HG03139 (cell line): Measurements from ENCODE around the gene OLFM1.

Experiments used
- ATAC-seq: cut with Tn5 transposase; IDR thresholded peaks from one replicate; pipeline ENCODE4 v1.9.1; 2021; ENCODE audit not compliant: unreplicated experiment

The OLFM1 gene

DNA sequence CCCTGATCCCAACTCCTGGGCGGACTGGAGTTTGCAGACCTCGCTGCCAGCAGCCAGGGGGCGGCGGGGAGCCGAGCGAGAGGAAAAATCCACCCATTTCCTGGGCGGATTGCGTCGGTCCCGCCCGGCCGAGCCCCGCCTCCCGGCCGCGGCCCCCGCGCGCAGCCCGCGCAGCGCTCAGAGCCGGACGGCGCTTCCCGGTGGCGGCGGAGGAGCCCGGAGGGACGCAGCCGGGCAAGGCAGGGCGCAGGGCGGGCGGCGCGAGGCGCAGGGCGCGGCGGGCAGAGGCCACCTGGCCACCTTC lies at the start of gene OLFM1:
Gene OLFM1 (plus strand): TSS at position 180 of the 304 bp plus-strand sequence. CDS start 322 bp downstream, outside the sequence.
- no peak for ATAC-seq

DNA sequence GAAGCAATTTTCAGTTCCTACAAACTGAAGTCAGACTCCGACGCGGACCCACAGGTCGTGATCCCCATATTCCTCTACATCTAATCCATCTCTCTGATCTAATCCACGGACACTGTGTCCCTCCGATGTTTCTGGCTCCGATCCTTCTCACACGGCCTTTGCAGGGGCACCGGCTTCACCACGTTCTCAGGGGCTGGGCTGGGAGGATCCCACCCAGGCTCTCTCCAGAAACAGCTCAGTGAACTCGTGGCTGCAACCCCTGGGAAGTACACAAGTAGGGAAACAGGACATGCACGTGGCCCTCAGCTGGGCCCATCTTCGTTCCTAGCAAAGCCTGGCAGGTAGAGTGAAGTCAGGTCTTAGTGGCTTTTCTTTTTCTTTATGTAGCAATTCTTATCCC lies 49.1 kb upstream of the OLFM1 start:
- ATAC-seq, result no peak

DNA sequence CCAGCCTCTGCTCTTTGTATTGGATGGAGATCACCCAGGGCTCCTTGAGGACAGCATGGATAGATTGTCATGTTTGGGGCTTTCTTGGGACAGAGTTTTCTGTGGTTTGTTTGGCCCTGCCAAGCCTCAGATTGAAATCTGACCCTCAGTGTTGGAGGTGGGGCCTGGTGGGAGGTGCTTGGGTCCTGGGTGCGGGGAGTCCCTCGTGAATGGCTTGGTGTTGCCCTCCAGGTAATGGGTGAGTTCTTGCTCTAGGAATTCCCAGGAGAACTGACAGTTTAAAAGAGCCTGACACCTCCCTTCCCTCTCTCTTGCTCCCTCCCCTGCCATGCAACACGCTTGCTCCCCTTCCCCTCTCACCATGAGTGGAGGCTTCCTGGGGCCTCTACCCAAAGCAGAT lies 48.6 kb upstream of the OLFM1 start:
- no peak for ATAC-seq

DNA sequence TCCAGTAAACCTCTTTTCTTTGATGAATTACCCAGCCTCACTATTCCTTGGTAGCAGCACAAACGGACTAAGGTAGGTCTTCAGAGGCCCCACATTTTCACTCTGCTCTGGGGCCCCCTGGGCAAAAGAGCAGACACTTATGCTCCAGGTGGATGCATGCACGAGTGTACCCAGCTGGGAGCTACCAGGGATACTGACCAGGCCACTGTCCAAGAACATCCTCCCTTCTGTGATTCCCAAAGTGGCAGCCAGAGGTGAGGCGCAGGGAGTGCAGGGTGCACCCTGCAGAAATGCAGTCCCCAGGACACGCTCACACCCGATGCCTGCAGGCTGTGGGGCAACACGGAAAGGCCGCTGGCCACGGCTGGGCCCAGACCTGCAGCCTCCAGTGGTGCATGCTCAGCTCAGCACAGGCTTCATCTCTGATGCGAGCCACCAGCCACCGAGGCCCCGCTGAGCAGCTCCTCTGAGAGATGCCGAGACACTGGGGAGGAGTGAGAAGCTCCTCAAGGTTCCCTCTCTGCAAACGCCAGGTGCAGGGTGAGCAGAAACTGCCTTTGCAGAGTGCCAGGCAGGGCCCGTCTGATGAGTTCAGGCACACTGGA lies 48.1 kb upstream of the OLFM1 start:
- ATAC-seq, result no peak

DNA sequence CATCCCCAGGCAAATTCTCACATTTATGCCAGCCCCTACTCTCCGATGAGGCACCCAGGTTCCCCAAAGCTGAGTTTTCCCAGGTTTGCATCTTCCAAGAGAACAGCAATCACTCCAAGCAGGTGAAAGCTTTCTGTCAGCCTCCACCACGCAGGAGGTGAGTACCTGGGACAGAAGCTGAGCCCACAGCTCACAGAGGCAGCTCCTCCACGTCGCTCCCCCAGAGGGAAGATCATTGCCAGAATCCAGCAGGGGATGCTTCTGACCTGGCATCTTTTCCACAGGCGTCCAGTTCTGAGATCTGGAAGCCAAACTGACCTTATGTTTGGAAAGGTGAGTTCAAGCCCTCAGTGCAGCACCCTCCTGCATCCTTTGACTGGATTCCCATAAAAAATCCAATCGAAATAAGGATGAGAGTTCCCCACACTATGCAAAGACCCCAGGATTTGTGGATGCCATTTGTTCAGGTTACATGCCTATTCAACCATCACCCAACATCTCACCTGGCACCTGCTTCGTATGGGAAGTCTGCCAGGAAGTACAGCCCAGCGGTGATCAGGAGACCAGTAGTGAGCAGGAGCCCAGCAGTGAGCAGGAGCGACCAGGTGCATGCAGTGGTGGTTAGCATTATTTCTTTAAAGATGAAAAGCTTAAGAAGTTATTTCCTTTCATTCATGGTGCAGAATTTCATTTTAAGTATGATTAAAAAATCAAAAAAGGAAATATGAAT lies 47.4 kb upstream of the OLFM1 start:
- ATAC-seq, result no peak

DNA sequence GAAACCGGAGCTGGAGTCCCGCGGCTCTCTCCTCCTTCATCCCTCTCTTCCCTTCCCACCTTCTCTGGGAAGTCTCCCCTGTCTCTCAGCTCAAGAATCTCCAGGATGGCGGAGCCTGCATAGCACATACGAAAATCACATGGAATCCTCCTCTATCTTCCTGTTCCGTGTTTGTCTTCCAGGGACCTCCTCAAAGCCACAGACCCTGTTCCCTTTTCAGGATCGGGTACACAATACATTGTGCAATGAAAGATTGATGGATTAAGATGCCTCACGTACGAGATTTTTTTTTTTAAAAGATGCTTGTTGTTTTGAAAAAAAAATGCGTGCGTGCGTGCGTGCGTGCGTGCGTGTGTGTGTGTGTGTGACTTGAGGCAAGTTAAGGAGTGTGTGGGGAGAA lies 46.6 kb upstream of the OLFM1 start:
- no peak for ATAC-seq

DNA sequence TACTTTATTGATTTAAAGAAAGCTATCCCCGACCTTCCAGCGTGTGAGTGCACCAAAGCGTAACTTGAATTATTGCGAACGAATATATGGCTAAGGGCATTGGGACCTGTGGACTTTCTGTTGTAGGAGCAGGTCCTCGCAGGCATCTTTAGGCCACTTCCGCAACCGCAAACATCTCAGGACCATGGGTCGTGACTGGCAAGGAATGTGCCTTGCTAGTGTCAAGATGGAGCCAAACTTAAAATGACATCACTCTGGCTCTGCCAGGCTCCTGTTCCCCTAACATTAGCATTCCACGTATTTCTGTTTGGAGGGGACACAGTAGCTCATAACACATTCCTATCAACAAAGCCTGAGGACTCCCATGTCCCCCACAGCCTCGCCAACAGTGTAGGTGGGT lies 44.1 kb upstream of the OLFM1 start:
- no peak for ATAC-seq

DNA sequence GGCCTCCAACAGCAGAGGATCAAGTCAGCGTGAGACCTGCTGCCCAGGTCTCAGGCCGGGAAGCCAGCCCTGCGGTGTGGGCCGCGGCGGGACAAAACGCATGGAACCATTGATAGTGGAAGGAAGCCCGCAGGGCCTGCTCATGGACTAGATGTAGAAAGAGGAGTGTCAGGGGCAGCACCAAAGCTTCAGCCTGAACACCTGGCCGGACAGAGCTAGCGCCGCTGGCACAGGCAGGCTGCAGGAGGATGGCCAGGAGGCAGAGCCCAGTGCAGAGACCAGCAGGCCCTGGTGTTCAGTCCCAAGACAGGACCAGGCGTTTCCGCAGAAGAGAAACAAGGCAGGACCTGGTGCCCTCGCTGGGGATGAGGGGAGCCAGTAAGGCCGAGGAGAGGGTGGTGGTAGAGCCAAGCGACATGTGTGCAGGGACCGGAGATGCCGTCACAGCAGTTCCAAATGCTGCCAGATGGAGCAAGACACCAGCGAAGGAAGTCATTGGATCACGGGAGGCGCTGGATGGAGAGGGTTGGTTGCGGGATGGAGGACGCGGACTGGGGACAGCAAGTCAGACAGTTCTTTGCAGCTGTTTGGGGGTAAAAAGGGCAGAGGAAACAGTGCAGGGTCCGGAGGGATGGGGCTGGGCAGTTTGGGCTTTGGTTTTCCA lies 42.1 kb upstream of the OLFM1 start:
- no peak for ATAC-seq

DNA sequence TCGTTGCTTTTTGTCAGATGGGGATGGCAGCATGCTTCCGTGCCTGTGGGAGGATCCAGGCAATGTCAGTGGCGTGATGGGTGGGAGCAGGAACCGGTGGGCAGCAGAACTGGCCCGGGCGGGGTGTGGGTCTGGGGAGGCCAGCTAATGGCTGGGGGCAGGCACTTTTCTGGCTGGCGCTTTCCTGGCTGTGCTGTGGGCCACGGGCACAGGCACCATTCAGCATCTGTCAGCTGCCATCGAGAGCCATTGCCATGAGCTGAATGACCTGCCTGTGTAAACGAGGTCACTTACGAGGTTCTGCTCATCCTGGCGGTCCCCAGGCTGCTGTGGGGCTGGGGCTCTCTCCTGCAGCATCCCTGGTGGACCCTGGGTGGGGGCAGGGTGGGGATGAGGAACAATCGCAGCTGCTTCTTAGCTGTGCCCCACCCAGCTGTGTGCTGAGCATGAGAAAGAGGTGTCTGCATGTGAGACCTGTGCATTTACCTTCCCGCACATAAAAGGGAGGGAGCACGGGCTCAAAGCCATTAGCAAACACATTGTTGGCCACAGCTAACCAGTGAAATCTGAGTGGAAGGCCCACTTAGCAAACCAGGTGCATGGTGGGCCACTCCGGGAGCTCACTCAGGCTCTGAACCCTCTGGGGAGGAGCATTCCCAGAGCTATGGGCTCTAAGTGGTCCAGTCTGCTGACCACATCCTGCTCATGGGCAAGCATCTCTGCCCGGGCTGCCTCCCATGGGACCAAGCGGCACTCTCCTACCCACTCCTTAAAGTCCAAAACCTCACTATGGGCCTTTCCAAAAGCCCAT lies 41.3 kb upstream of the OLFM1 start:
- no peak for ATAC-seq

DNA sequence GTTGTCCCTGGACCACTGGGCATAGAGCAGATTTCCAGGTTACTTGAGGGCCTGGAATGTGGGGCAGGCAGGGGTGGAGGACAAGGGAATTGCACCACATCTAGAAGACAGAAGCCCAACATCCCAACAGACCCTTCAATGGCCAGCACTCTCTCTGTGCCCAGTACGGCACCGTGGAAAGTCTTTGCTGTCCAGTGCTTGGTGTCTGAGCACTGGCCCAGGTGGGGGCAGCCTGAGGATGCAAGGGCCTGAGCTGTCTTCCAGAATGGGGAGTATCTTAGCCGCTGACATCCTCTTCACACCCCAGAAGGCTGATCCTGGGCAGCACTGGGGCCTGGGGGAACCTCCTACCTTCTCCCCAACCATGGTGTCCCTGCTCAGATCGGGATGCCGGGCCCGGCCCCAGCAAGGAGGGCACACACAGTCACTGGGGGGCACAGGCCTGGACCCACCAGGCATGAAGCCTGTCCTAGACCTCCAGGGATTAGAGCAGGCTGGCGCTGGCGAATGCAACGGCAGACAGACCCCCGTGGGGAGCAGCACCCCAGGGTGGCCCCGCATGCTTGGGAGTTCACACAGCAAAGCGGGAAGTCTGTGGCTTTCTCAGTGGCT lies 40.6 kb upstream of the OLFM1 start:
- ATAC-seq, result no peak

DNA sequence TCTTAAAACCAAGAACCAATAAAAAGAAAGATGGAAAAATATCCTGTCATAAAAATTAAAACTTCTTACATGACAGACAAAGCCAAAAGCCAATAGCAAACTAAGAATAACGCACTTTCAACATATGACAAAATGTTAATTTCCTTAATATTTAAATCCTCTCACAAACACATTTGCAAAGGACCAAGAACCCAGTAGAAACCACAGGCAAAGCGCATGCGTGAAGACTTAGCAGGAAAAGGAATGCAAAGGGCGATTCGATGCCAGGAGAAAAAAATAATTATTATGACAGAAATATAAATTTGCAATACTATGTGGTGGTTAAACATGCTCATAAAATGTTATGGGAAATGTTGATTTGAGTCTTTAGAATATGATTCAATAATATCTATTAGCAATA lies 39.9 kb upstream of the OLFM1 start:
- ATAC-seq, result no peak

DNA sequence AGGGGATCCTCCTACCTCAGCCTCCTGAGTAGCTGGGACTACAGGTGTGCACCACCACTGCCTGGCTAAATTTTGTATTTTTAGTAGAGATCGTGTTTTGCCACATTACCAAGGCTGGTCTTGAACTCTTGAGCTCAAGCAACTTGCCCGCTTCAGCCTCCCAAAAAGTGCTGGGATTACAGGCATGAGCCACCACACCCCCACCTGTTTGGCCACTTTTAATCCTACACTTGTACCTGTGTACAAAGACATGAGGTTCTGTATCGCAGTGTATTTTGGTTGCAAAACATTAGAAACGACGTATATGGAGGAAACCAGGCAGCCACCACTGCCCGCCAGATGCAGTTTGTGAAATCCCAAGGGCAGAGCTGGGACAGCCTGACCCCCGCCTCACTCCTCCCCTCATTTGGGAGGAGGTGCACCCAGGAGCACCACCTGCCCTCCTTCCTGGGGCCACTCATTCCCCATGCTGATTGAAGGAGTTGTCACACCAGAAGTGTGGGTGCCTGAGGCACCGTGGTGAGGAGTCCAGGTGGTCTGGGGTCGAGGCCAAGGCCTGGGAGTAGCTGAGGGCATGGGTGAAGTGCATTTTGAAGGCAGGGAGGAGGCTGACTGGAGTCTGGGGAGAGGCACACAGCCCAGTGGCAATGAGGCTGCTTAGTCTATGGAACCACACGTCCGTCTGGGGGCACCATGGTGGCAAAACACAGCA lies 39.3 kb upstream of the OLFM1 start:
- no peak for ATAC-seq

DNA sequence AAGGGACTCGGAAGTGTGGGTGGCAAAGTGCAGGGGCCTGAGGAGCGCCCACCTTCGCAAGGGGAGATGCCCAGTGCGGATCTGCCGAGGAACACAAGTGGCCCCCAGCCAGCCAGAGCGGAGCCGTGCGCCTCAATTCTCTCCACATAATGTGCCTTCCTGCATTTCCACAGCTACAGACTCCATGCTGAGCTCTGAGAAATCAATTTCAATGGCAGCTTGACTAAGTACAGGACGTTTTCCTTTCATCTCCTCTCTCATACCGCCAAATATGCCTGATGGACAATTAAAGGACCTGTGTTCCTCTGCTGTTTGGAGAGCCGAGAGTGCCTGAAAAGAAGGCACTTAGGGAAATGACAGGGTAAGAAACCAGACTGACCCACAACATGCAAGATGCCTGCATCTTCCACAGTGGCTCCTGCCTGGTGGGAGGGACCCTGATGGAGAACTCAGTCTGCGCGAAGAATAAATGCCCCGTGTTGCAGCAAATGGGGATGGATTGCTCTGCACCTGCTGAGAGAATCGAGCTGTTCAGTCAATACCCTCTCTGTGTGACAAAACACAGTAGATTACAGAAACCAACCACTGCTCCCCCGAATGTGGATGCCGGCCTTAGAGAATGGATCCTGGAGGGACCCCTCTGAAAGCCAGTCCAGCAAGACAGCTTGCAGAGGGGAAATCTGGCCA lies 38.6 kb upstream of the OLFM1 start:
- no peak for ATAC-seq

DNA sequence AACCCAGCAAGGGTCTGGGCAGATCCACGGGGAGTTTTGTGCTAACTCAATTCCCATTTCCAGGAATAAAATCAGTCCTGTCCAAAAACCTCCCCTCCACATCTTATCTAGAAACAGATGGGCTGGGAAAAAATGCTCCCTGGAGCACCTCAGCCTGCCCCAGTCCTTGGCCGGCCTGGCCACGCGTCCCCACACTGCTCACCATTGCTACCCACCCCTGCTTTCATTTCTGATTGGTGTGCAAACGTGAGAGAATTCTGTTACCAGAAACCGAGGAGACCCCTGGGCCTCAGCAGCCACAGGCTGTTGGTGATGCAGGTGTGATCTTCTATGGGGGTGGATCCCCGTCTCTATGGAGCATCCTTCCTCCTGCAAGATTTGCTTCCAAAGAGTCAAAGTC lies 38.0 kb upstream of the OLFM1 start:
- ATAC-seq, result no peak

DNA sequence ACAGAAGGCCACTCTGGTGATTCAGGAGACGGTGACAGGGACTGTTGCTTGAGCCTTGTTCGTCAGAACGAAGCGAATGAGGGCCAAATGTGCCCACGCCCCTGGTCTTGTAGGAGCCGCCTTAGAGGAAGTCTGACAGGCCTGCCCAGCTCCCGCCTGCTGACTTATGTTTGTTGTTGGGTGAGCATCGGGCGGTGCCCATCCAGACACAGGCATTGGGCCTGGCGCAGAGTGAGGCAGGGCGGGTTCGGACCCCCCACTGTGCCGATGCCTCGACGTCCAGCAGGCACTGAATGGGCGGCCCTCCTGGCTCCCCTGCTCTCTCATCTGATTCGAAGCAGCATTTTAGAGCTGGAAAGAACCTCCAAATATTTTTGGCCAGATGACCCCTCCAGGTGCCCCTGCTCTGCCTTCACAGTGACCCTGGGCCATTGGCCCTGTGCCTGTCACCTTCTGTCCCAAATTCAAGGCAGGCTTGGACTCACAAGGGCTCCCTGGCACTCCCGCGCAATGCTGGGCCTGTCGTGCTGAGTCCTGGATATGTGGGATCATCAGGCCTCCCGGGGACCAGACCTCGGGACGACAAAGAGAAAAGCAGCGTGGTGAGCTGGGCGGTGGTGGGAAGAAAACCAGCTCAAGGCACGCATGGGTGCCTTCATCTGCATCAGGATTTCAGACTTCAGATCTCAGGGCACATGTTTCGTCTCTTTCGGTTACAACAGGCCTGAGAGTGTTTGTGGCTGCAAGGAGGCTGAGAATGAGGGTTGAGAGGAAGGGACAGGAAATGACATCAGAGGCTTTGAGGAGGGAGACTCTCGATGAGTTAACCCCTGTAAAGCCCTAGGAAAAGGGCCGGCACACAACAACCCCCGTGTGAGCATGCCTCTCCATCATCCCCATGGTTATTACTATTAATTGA lies 37.1 kb upstream of the OLFM1 start:
- no peak for ATAC-seq

DNA sequence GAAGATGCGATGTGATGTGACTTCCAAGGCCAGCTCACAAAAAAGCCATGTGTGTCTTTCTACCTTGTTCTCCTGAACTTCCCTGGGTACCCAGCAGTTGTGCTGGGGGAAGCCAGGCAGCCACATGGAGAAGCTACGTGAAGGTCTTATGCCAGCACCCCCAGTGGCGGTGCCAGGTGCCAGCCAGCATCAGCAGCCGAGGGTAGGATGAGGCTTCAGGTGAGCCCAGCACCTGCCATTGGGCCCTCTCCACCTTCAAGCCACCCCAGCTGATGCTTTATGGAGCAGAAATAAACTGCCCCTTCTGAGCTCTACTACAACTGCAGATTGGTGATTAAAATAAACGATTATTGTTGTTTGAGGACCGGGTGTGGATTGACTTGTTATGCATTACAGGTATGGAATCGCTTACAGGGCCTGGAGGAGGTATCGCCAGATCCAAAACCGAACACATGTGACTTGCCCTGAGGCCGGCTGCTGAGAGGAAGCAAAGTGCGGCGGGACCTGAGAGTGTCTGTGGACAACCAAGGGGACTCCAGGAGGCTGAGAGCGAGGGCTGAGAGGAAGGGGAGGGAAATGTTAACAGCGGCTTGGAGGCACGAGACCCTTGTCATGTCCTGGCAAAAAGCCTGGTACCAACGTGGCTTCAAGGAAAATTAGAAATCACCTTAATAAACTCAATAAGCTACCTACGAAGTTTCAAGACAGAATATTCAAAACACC lies 36.0 kb upstream of the OLFM1 start:
- ATAC-seq, result no peak

DNA sequence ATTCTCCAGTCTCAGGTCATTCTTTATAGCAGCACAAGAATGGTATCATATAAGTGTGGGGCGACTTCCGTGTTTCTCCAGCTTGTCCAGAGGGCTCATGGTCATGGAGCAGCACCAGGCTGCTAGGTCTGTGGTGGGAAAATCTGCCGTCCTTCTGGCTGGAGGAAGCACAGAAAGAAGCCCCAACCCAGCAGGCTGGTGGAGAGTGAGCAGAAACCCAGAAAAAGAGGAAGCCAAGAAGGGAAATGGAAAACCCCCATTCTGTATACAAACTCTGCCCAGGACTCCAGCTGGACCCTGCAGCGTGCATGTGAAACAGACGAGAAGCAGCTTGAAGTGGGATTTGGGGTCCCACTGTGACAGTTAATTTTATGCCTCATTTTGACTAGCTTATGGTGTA lies 34.3 kb upstream of the OLFM1 start:
- no peak for ATAC-seq

DNA sequence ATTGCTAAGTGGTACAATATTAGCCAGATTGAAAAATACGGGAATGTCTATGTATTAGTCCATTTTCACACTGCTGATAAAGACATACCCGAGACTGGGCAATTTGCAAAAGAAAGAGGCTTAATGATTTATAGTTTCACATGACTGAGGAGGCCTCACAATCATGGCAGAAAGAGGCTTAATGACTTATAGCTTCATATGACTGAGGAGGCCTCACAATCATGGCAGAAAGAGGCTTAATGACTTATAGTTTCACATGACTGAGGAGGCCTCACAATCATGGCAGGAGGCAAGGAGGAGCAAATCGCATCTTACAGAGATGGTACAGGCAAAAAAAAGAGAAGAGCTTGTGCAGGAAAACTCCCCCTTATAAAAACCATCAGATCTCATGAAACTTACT lies 32.3 kb upstream of the OLFM1 start:
- no peak for ATAC-seq
